ENCODE results near the gene PDSS2.
"Not testable (repeated sequence)": the region's sequence is repeated elsewhere in the genome, so short reads cannot be mapped to it uniquely, and the experiment has no call there.

DNA sequence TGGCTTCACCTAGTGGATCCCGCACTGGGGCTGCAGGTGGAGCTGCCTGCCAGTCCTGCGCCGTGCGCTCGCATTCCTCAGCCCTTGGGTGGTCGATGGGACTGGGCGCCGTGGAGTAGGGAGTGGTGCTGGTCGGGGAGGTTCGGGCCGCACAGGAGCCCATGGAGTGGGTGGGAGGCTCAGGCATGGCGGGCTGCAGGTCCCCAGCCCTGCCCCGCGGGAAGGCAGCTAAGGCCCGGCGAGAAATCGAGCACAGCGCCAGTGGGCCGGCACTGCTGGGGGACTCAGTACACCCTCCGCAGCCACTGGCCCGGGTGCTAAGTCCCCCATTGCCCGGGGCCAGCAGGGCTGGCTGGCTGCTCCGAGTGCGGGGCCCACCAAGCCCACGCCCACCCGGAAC lies 95.2 kb downstream of the PDSS2 start:
- not testable (repeated sequence) for TF ChIP-seq EP300 (conservative IDR thresholded peaks at IDR 0.05; ENCODE audit: poor library complexity, severe bottlenecking); TAF1 (IDR thresholded peaks at IDR 0.05; ENCODE audit: low read depth); POLR2AphosphoS5 (IDR thresholded peaks at IDR 0.05); SMC3 (conservative IDR thresholded peaks at IDR 0.05; ENCODE audit: poor library complexity); RAD21 (conservative IDR thresholded peaks at IDR 0.05)
- TF ChIP-seq, protein P1, sequence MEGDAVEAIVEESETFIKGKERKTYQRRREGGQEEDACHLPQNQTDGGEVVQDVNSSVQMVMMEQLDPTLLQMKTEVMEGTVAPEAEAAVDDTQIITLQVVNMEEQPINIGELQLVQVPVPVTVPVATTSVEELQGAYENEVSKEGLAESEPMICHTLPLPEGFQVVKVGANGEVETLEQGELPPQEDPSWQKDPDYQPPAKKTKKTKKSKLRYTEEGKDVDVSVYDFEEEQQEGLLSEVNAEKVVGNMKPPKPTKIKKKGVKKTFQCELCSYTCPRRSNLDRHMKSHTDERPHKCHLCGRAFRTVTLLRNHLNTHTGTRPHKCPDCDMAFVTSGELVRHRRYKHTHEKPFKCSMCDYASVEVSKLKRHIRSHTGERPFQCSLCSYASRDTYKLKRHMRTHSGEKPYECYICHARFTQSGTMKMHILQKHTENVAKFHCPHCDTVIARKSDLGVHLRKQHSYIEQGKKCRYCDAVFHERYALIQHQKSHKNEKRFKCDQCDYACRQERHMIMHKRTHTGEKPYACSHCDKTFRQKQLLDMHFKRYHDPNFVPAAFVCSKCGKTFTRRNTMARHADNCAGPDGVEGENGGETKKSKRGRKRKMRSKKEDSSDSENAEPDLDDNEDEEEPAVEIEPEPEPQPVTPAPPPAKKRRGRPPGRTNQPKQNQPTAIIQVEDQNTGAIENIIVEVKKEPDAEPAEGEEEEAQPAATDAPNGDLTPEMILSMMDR (IDR thresholded peaks at IDR 0.05; ENCODE audit: poor library complexity, severe bottlenecking): not testable (repeated sequence)
